Endothelial cell of umbilical vein (primary cell): Measurements from ENCODE around the gene SLAMF8. TPM values are rescaled to one million over a fixed set of nuclear protein-coding genes. Genes with fewer than 3 reads are reported as not detected.
A peak's percentile ranks its signal among the peaks of the same experiment; 100 is the strongest.

ENCODE experiments used
- BruUV-seq: library from RNA; stranded (reverse); fragments of 400-500 nt; replicated peaks from 2 replicates; lab custom pipeline; 2021; lab: Mats Ljungman, UMichigan
- CTCF ChIA-PET: fragments of 300-600, 350-600 bp; sonication (Branson Sonifier 250); formaldehyde crosslinking; loops from one replicate; lab custom pipeline; 2021; ENCODE audit warnings: antibody characterized with exemption, inconsistent platforms; lab: Charles Lee
- POLR2A ChIA-PET: fragments of 300-600, 350-600 bp; sonication (Branson Sonifier 250); formaldehyde crosslinking; loops from one replicate; lab custom pipeline; 2021; ENCODE audit warnings: antibody characterized with exemption, inconsistent platforms; lab: Charles Lee
- DNase-seq: peaks from one replicate; pipeline ENCODE4 v3.0.0-alpha.2; 2011; ENCODE audit warnings: low read depth, low spot score
- FAIRE-seq: peaks from 2 replicates; lab custom pipeline; 2011; peaks lifted over from hg19 to GRCh38; lab: Jason Lieb, UNC
- H2AFZ ChIP-seq: 2 replicates; pipeline ENCODE4 v1.6.0; 2012; ENCODE audit warnings: low read depth, low read length, control low read depth, inconsistent platforms
- H3K27ac ChIP-seq: 2 replicates; pipeline ENCODE4 v1.5.1; 2011; ENCODE audit warnings: low read depth, mild to moderate bottlenecking, control low read depth, low read length, moderate library complexity; ENCODE audit not compliant: insufficient read depth
- H3K27me3 ChIP-seq, 2 experiments: 2 replicates each; pipeline versions ENCODE4 v1.6.0 to v1.6.1; 2011; ENCODE audit warnings: low read length in 2 of 2, mixed read lengths in 1 of 2; ENCODE audit not compliant: control insufficient read depth in 2 of 2, insufficient read depth in 2 of 2
- H3K36me3 ChIP-seq, 2 experiments: 2 replicates in 1 of 2; 3 replicates in 1 of 2; pipeline ENCODE4 v1.5.1; 2011; ENCODE audit warnings: low read length in 2 of 2, mild to moderate bottlenecking in 1 of 2, moderate library complexity in 1 of 2; ENCODE audit not compliant: control insufficient read depth in 2 of 2, insufficient read depth in 2 of 2; ENCODE audit errors: extremely low read depth in 1 of 2
- H3K4me1 ChIP-seq: 3 replicates; pipeline ENCODE4 v1.5.1; 2011; ENCODE audit warnings: mild to moderate bottlenecking, low read length; ENCODE audit not compliant: control insufficient read depth, insufficient read depth; ENCODE audit errors: extremely low read depth
- H3K4me2 ChIP-seq: 2 replicates; pipeline ENCODE4 v1.6.1; 2011; ENCODE audit warnings: low read length, control low read depth, mixed read lengths; ENCODE audit not compliant: insufficient read depth
- H3K4me3 ChIP-seq, 3 experiments: fragments of 200-600 bp in 1 of 3; sonication (generic), shearing (Covaris generic) in 1 of 3; replicated peaks in 1 of 3; 2 replicates each; pipeline ENCODE4 v1.5.1; 2011 to 2016; ENCODE audit warnings: control low read depth in 3 of 3, low read length in 3 of 3, mild to moderate bottlenecking in 2 of 3, inconsistent platforms in 1 of 3, low read depth in 1 of 3, moderate library complexity in 1 of 3; ENCODE audit not compliant: insufficient read depth in 1 of 3
- H3K79me2 ChIP-seq: 2 replicates; pipeline ENCODE4 v1.6.0; 2012; ENCODE audit warnings: low read length, inconsistent platforms; ENCODE audit not compliant: control insufficient read depth, insufficient read depth
- H3K9ac ChIP-seq: replicated peaks from 2 replicates; pipeline ENCODE3; 2011; ENCODE audit warnings: low read length, control low read depth; ENCODE audit not compliant: insufficient read depth; ENCODE audit errors: extremely low read depth
- H3K9me1 ChIP-seq: replicated peaks from 3 replicates; pipeline ENCODE4 v1.6.0; 2011; ENCODE audit warnings: mild to moderate bottlenecking, low read length; ENCODE audit not compliant: control insufficient read depth, insufficient read depth; ENCODE audit errors: extremely low read depth
- H3K9me3 ChIP-seq: replicated peaks from 2 replicates; pipeline ENCODE4 v1.5.1; 2012; ENCODE audit warnings: low read length, inconsistent platforms; ENCODE audit not compliant: control insufficient read depth, insufficient read depth
- H4K20me1 ChIP-seq: replicated peaks from 2 replicates; pipeline ENCODE3; 2011; ENCODE audit warnings: mild to moderate bottlenecking, low read length; ENCODE audit not compliant: control insufficient read depth, insufficient read depth; ENCODE audit errors: extremely low read depth
- FOS ChIP-seq: IDR thresholded peaks from 2 replicates; pipeline ENCODE4 v1.6.1; 2011; ENCODE audit warnings: mild to moderate bottlenecking, low read length, moderate library complexity, borderline replicate concordance; ENCODE audit not compliant: insufficient read depth
- MYC ChIP-seq: IDR thresholded peaks from one replicate; pipeline ENCODE4 v1.6.1; 2011; ENCODE audit warnings: mild to moderate bottlenecking, low read depth, low read length
- POLR2AphosphoS5 ChIP-seq: IDR thresholded peaks from 2 replicates; pipeline ENCODE4 v1.6.1; 2012; ENCODE audit warnings: low read depth, mild to moderate bottlenecking, control low read depth, low read length, moderate library complexity; ENCODE audit not compliant: insufficient read depth
- dilution Hi-C: fragments of 300-500 bp; cut with MboI; formaldehyde crosslinking; loops from one replicate; pipeline ENCODE4 v1.15.0; 2019; ENCODE audit warnings: low sequenced_read_pairs; ENCODE audit not compliant: extremely low pct_ligation_motif_present
- intact Hi-C: fragments of 100-400 bp; cut with micrococcal nuclease; formaldehyde crosslinking; loops from one replicate; pipeline ENCODE4 v1.10.0; 2022
- polyA plus RNA-seq, 4 experiments: library from polyadenylated mRNA; depleted of rRNA in 3 of 4; stranded (reverse) in 3 of 4; unstranded in 1 of 4; fragments of >200 nt; gene quantifications; 2 replicates each; pipeline versions ENCODE4 v1.2.1 to v1.2.3, GENCODE V29; 2011 to 2012; ENCODE audit warnings: missing spikeins in 1 of 4
- total RNA-seq: library from RNA; stranded (reverse); gene quantifications from 2 replicates; pipeline ENCODE4 v1.2.3, GENCODE V29; 2021
- TF ChIP-seq, protein P1 (sequence below): IDR thresholded peaks from 2 replicates; pipeline ENCODE4 v1.6.1; 2011; ENCODE audit not compliant: insufficient read depth, insufficient read length
- TF ChIP-seq, protein P2 (sequence below), 2 donors: IDR thresholded peaks; 1 replicate in 1 of 2; 2 replicates in 1 of 2; pipeline ENCODE4 v1.5.1; 2011; ENCODE audit warnings: low read length in 2 of 2, mild to moderate bottlenecking in 2 of 2, moderate library complexity in 2 of 2, control low read depth in 1 of 2, inconsistent platforms in 1 of 2, low read depth in 1 of 2; ENCODE audit not compliant: insufficient read depth in 1 of 2; ENCODE audit errors: extremely low read depth in 1 of 2

Gene SLAMF8
- total and polyA plus RNA-seq, 2 donors (not counting 3 experiments of a cell fraction or from before 2014, with no cell fraction given): not detected

DNA sequence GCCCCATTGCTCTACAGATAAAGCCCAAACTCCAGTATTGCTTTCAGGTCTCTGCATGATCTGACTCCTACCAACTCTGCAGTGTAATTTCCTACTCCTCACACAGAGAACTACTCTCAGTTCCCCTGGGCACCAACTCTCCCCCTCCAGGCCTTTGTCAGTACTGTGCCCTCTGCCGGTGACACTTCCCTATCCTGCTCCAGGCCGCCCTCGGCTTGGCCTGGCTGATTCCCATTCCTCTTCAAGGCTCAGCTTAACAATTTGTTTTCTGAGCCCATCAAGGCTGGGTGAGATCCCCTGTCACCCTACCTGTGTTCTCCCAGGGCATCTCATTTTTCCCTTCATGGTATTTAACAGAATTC lies 2.6 kb downstream of the SLAMF8 start:
- H3K27ac ChIP-seq: no peak overlapping the region
- intact Hi-C loops (loop anchor here (1.0 kb wide), 2 partner anchors 30 to 699 kb away; no protein-coding TSS in a partner anchor), dilution Hi-C loops (no loop called here)
- no peaks in the 10 kb centered on the region for H4K20me1 ChIP-seq
- BruUV-seq: no TSS peak
- no peak overlapping the region for H2AFZ ChIP-seq
- no peaks in the 10 kb centered on the region for H3K9me3 ChIP-seq
- H3K4me2 ChIP-seq: no peak overlapping the region
- H3K9ac ChIP-seq: no peak overlapping the region
- H3K27me3 ChIP-seq: peaks cover 0 to 2% of the 10 kb centered on the region in 2 experiments
- no peaks in the 10 kb centered on the region for H3K4me1 ChIP-seq
- H3K9me1 ChIP-seq: no peaks in the 10 kb centered on the region
- POLR2A ChIA-PET: no interaction called here
- DNase-seq (peak; percentile 20), FAIRE-seq (peak; percentile 15)
- no peaks in the 10 kb centered on the region for H3K79me2 ChIP-seq
- TF ChIP-seq MYC: no peak
- TF ChIP-seq POLR2AphosphoS5: no peak
- TF ChIP-seq, protein P1, sequence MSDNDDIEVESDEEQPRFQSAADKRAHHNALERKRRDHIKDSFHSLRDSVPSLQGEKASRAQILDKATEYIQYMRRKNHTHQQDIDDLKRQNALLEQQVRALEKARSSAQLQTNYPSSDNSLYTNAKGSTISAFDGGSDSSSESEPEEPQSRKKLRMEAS: no peak
- TF ChIP-seq FOS: no peak
- TF ChIP-seq, protein P2, sequence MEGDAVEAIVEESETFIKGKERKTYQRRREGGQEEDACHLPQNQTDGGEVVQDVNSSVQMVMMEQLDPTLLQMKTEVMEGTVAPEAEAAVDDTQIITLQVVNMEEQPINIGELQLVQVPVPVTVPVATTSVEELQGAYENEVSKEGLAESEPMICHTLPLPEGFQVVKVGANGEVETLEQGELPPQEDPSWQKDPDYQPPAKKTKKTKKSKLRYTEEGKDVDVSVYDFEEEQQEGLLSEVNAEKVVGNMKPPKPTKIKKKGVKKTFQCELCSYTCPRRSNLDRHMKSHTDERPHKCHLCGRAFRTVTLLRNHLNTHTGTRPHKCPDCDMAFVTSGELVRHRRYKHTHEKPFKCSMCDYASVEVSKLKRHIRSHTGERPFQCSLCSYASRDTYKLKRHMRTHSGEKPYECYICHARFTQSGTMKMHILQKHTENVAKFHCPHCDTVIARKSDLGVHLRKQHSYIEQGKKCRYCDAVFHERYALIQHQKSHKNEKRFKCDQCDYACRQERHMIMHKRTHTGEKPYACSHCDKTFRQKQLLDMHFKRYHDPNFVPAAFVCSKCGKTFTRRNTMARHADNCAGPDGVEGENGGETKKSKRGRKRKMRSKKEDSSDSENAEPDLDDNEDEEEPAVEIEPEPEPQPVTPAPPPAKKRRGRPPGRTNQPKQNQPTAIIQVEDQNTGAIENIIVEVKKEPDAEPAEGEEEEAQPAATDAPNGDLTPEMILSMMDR (IDR thresholded peaks at IDR 0.05; ENCODE audit: extremely low read depth in 1 of 2, insufficient read depth in 1 of 2, low read depth in 1 of 2, low read length in 2 of 2): peak; percentile 43 to 57
- CTCF ChIA-PET: interaction anchor here (1.0 to 9.0 kb wide), 14 partner anchors 12 to 697 kb away, joined by 3 to 71 read pairs (median 4); partner anchors contain the start of gene DUSP23
- no peak overlapping the region for H3K4me3 ChIP-seq
- no peaks in the 10 kb centered on the region for H3K36me3 ChIP-seq
